AG10803 (cell line): ENCODE results near the gene NAGA.

Experiments used
- DNase-seq: peaks from one replicate; pipeline ENCODE4 v3.0.0; 2010; ENCODE audit warnings: low read depth
- H3K4me3 ChIP-seq: 2 replicates; pipeline ENCODE4 v1.5.1; 2011; ENCODE audit warnings: mild to moderate bottlenecking, low read length, control low read depth
- TF ChIP-seq, protein P1 (sequence below): conservative IDR thresholded peaks from 2 replicates; pipeline ENCODE4 v1.5.1; 2011; ENCODE audit warnings: mild to moderate bottlenecking, low read length, control low read depth, inconsistent platforms

The NAGA gene

GRCh38 chr22:42101199-42101598 is 30.6 kb upstream of the NAGA start:
- no peak for DNase-seq

GRCh38 chr22:42091455-42091782 is 20.8 kb upstream of the NAGA start:
- DNase-seq: no peak
- TF ChIP-seq, protein P1, sequence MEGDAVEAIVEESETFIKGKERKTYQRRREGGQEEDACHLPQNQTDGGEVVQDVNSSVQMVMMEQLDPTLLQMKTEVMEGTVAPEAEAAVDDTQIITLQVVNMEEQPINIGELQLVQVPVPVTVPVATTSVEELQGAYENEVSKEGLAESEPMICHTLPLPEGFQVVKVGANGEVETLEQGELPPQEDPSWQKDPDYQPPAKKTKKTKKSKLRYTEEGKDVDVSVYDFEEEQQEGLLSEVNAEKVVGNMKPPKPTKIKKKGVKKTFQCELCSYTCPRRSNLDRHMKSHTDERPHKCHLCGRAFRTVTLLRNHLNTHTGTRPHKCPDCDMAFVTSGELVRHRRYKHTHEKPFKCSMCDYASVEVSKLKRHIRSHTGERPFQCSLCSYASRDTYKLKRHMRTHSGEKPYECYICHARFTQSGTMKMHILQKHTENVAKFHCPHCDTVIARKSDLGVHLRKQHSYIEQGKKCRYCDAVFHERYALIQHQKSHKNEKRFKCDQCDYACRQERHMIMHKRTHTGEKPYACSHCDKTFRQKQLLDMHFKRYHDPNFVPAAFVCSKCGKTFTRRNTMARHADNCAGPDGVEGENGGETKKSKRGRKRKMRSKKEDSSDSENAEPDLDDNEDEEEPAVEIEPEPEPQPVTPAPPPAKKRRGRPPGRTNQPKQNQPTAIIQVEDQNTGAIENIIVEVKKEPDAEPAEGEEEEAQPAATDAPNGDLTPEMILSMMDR: no peak

More at GRCh38 chr22:42101199-42101598, 30.6 kb upstream of the NAGA start:
- TF ChIP-seq, protein P1: no peak
- no peak overlapping the region for H3K4me3 ChIP-seq

GRCh38 chr22:42090596-42091454 is 20.2 kb upstream of the NAGA start, which contains the start of gene NDUFA6:
Gene NDUFA6, minus strand, starts transcription at chr22:42090772. Its CDS starts 28 bp downstream, at chr22:42090744.
- TF ChIP-seq, protein P1: peak; percentile 81
- H3K4me3 ChIP-seq: peak within 1 kb of the TSS; percentile 94
- DNase-seq: peak; percentile 98

More at GRCh38 chr22:42091455-42091782, 20.8 kb upstream of the NAGA start:
- peak overlapping the region; percentile 71 for H3K4me3 ChIP-seq

DNA sequence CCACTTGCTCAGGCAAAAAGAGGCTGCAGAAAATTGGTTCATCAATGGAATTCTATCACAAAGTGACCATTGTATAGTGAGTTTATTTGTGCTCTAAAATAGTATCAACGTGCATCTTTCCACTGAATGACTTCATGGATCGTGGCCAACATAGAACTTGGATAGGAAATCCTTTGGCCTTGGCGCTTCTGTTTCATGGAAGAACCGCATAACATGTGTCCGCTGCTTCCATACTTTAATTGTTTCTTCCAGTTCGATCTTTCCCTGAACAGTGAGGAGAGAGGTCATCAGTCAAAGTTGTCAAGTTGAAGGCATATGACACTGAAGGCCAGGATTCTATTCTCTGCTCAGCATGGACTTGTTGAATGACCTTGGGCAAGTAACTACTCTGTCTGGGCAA is 15.4 kb upstream of the NAGA start:
- no peak overlapping the region for H3K4me3 ChIP-seq
- TF ChIP-seq, protein P1: no peak
- no peak for DNase-seq

DNA sequence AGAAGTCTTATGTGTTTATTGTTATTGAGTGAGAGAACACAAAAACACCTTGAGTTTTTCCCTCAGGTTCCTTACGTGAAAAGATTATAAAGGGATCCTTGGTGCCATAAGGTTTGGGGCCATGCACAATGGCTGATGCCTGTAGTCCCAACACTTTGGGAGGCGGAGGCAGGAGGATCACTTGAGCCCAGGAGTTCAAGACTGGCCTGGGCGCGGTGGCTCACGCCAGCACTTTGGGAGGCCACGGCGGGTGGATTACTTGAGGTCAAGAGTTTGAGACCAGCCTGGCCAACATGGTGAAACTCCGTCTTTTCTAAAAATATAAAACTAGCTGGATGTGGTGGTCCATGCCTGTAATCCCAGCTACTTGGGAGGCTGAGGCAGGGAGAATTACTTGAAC is 14.3 kb upstream of the NAGA start:
- no peak for DNase-seq
- no peak overlapping the region for H3K4me3 ChIP-seq
- TF ChIP-seq, protein P1: no peak

DNA sequence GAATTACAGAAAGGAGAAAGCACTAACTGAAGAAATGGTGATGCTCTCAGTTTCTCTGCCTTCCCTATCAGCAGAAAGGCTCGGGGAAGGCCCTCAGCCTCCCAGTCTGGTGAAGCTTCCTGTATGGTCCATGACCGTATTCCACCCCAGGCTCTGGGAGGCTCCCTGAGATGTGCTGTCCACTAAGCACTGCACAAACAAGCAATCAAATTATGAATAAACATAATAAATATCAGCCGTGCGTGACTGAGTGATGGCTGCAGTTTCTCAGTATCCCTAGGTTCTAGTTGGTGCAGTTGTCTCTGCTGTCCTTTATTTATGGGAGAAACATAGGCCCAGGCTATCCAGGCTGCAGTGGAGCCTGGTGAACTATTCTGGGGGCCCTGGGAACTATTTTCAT is 12.5 kb upstream of the NAGA start:
- TF ChIP-seq, protein P1: no peak
- H3K4me3 ChIP-seq: no peak overlapping the region

GRCh38 chr22:42080287-42080686 is 9.7 kb upstream of the NAGA start:
- TF ChIP-seq, protein P1: no peak
- DNase-seq: peak; percentile 32
- H3K4me3 ChIP-seq: peak overlapping the region; percentile 89

More for the DNA sequence above, 12.5 kb upstream of the NAGA start:
- no peak for DNase-seq
